ENCODE measurements around the gene CRIP3.

The CRIP3 gene

DNA sequence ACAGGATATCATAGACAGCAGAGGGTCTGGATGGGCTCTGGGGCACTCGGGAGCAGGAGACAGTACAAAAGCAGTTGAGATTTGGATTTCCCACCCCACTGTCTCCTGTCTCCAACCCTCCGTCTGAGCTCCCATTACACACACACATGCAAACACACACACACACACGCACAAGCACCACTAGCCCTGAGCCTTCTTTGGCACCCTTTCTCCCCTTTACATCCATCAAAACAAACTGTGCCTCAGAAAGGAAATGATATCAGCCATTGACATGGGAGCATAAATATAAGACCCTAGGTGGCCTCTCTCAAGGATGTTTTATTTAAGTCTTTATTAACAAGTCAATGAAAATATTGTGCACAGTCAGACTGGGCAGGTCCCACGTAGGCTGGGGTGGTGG lies 47.8 kb downstream of the CRIP3 start:
- Histone ChIP-seq H3K4me3 (ENCODE audit: low read length) (no peak overlapping the region), H3K9ac (ENCODE audit: low read length) (no peak overlapping the region), H3K27me3 (replicated peaks; ENCODE audit: control insufficient read depth, insufficient read depth, low read length) (peaks cover 40% of the 10 kb centered on the region), H3K4me1 (ENCODE audit: control insufficient read depth, insufficient read depth, low read length) (no peaks in the 10 kb centered on the region), H3K9me3 (ENCODE audit: control insufficient read depth, low read length) (no peaks in the 10 kb centered on the region), H3K36me3 (ENCODE audit: control insufficient read depth, insufficient read depth, low read length, severe bottlenecking) (no peaks in the 10 kb centered on the region)
- DNase-seq (ENCODE audit: low read depth) = no peak

GRCh38 chr6:43258807-43259686 lies 49.6 kb downstream of the CRIP3 start:
- Histone ChIP-seq H3K4me1 (ENCODE audit: control insufficient read depth, insufficient read depth, low read length) (no peaks in the 10 kb centered on the region), H3K36me3 (ENCODE audit: control insufficient read depth, insufficient read depth, low read length, severe bottlenecking) (no peaks in the 10 kb centered on the region), H3K4me3 (ENCODE audit: low read length) (no peak overlapping the region), H3K27me3 (replicated peaks; ENCODE audit: control insufficient read depth, insufficient read depth, low read length) (peaks cover 39% of the 10 kb centered on the region), H3K9ac (ENCODE audit: low read length) (no peak overlapping the region), H3K9me3 (ENCODE audit: control insufficient read depth, low read length) (no peaks in the 10 kb centered on the region)
- DNase-seq (ENCODE audit: low read depth) = no peak

DNA sequence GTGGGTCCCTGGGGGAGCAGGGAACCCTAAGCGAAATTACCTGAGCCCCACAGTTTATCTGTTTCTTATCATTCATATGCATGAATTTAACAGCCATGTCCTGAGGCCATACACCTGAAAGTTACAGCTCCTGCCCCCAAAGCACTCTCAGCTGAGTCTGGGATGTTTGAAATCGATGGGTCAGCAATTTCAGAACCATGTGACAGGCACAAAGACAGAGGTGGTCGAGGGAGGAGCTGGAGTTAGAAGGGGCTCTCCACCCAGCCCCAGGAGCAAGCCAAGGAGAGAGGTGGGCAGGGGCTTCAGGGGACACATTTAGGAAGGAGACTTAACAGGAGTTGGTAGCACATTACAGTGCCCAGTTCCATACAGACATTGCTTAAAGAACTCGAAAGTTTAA lies 50.4 kb downstream of the CRIP3 start:
- Histone ChIP-seq H3K4me3 (ENCODE audit: low read length) (no peak overlapping the region), H3K4me1 (ENCODE audit: control insufficient read depth, insufficient read depth, low read length) (no peaks in the 10 kb centered on the region), H3K9ac (ENCODE audit: low read length) (no peak overlapping the region), H3K9me3 (ENCODE audit: control insufficient read depth, low read length) (no peaks in the 10 kb centered on the region), H3K27me3 (replicated peaks; ENCODE audit: control insufficient read depth, insufficient read depth, low read length) (peaks cover 42% of the 10 kb centered on the region), H3K36me3 (ENCODE audit: control insufficient read depth, insufficient read depth, low read length, severe bottlenecking) (no peaks in the 10 kb centered on the region)
- no peak for DNase-seq (ENCODE audit: low read depth)

DNA sequence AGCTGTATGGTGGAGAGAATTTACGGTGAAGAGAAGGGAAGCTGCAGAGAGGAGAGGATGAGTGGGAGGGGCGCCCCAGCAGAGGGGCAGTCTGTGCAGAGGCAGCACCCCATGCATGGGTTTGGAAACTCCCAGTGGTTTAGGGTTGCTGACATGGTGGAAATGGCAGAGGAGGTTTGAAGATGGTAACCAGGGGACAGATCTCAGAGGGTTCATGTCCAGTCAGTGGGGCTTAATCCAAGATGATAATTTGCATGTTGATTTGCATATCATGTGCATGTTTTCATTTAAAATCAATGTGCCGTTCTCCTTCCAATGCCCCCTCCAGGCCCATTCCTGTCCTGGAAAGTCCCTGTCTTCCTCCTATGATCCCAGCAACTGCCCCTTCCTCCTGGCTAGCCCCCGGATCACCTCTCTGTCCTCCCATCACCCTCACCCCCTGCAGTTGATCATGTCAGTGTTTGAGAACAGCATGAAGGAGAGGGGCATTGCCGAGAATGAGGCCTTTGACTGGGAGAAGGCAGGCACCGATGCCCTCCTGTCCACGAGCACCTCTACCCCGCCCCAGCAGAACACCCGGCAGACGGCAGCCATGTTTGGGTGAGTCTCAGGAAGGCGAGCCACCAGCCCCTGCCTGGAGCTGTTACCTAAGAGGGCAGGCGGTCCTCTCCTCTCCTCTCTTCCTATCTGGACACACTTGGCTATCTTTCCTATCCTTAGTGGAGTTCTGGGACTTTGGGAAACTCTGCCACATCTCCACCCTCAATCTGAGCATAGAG lies 51.1 kb downstream of the CRIP3 start:
- Histone ChIP-seq H3K9ac (ENCODE audit: low read length) (no peak overlapping the region), H3K4me1 (ENCODE audit: control insufficient read depth, insufficient read depth, low read length) (no peaks in the 10 kb centered on the region), H3K27me3 (replicated peaks; ENCODE audit: control insufficient read depth, insufficient read depth, low read length) (peaks cover 45% of the 10 kb centered on the region), H3K4me3 (ENCODE audit: low read length) (no peak overlapping the region), H3K9me3 (ENCODE audit: control insufficient read depth, low read length) (no peaks in the 10 kb centered on the region), H3K36me3 (ENCODE audit: control insufficient read depth, insufficient read depth, low read length, severe bottlenecking) (no peaks in the 10 kb centered on the region)
- DNase-seq (ENCODE audit: low read depth) = no peak

DNA sequence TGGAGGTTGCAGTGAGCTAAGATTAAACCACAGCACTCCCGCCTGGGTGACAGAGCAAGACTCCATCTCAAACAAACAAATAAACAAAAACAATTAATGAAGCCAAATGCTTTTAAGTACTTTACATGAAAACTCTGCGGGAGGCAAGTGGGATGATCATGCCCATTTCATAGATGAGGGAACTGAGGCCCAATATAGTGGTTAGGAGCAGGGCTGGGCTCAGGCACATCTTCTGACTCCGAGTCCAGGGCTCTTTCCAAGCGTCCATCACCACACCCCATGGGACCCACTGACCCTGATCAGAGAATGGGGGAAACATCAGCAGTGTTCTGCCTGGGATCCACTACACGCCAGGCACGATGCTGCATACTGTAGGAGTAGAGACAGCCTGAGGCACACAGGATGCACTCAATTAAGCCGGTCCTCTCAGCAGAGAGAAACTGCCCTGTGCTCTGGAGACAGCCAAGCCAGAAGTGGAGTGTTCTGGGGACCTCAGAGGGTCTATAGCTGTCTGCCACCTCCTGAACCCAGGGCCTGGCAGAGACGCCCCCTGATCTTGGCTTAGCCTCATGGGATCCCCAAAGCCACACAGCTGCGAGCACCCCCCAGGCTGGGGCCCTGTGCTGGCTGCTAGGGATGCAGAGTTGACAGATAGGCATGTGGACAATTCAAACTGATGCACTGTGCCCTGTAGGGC lies 51.8 kb downstream of the CRIP3 start:
- H3K4me1 ChIP-seq (ENCODE audit: control insufficient read depth, insufficient read depth, low read length) = no peaks in the 10 kb centered on the region
- H3K9ac ChIP-seq (ENCODE audit: low read length) = no peak overlapping the region
- H3K4me3 ChIP-seq (ENCODE audit: low read length) = no peak overlapping the region
- H3K27me3 ChIP-seq (replicated peaks; ENCODE audit: control insufficient read depth, insufficient read depth, low read length) = peaks cover 49% of the 10 kb centered on the region
- no peaks in the 10 kb centered on the region for H3K36me3 ChIP-seq (ENCODE audit: control insufficient read depth, insufficient read depth, low read length, severe bottlenecking)
- DNase-seq (ENCODE audit: low read depth) = no peak
- H3K9me3 ChIP-seq (ENCODE audit: control insufficient read depth, low read length) = no peaks in the 10 kb centered on the region
